Neural cell (in vitro differentiated cells): ENCODE results near the gene SURF4. TPM values are rescaled to one million over a fixed set of nuclear protein-coding genes. Genes with fewer than 3 reads are reported as not detected.
"Not testable (repeated sequence)": the region's sequence is repeated elsewhere in the genome, so short reads cannot be mapped to it uniquely, and the experiment has no call there.

Experiments
- H2AFZ ChIP-seq: fragments of 200-600, 300-800 bp; sonication (generic), shearing (Covaris generic); 2 replicates; pipeline ENCODE4 v1.6.0; 2014; ENCODE audit warnings: low read depth, mild to moderate bottlenecking, antibody characterized with exemption, low read length, moderate library complexity
- H3F3A ChIP-seq: fragments of 200-600 bp; shearing (Covaris generic); 2 replicates; pipeline ENCODE4 v1.6.1; 2016; ENCODE audit warnings: mild to moderate bottlenecking, moderate library complexity, mixed read lengths, antibody characterized with exemption, low read length; ENCODE audit not compliant: insufficient read depth, poor library complexity, severe bottlenecking
- H3K27ac ChIP-seq: fragments of 200-600, 300-800 bp; sonication (generic), shearing (Covaris generic); 2 replicates; pipeline ENCODE4 v1.5.1; 2014; ENCODE audit warnings: mild to moderate bottlenecking, low read length, moderate library complexity
- H3K27me3 ChIP-seq: fragments of 300-800, 200-600 bp; sonication (generic), shearing (Covaris generic); 2 replicates; pipeline ENCODE4 v1.6.0; 2014; ENCODE audit warnings: mild to moderate bottlenecking, low read depth, low read length, moderate library complexity; ENCODE audit not compliant: insufficient read depth
- H3K36me3 ChIP-seq: fragments of 300-800, 200-600 bp; sonication (generic), shearing (Covaris generic); 2 replicates; pipeline ENCODE4 v1.5.1; 2014; ENCODE audit warnings: mild to moderate bottlenecking, antibody characterized with exemption, low read length, moderate library complexity; ENCODE audit not compliant: insufficient read depth
- H3K4me2 ChIP-seq: fragments of 300-800, 200-600 bp; sonication (generic), shearing (Covaris generic); 2 replicates; pipeline ENCODE4 v1.6.0; 2014; ENCODE audit warnings: mild to moderate bottlenecking, low read length
- H3K4me3 ChIP-seq: fragments of 300-800, 200-600 bp; sonication (generic), shearing (Covaris generic); 2 replicates; pipeline ENCODE4 v1.5.1; 2014; ENCODE audit warnings: mild to moderate bottlenecking, low read length, moderate library complexity
- H3K79me2 ChIP-seq: fragments of 200-600 bp; shearing (Covaris generic); replicated peaks from 2 replicates; pipeline ENCODE4 v1.6.0; 2014; ENCODE audit warnings: mild to moderate bottlenecking, low read length, moderate library complexity; ENCODE audit not compliant: insufficient read depth
- H3K9ac ChIP-seq: fragments of 300-800, 200-600 bp; sonication (generic), shearing (Covaris generic); 2 replicates; pipeline ENCODE4 v1.6.1; 2016; ENCODE audit warnings: mild to moderate bottlenecking, low read length, mixed read lengths
- H3K9me2 ChIP-seq: fragments of 200-600 bp; shearing (Covaris generic); 2 replicates; pipeline ENCODE4 v1.6.1; 2016; ENCODE audit warnings: mild to moderate bottlenecking, low read length, mixed read lengths; ENCODE audit not compliant: insufficient read depth
- H3K9me3 ChIP-seq: fragments of 200-600, 300-800 bp; sonication (generic), shearing (Covaris generic); 2 replicates; pipeline ENCODE4 v1.6.1; 2016; ENCODE audit warnings: mild to moderate bottlenecking, mixed run types, low read length, moderate library complexity, mixed read lengths
- H4K20me1 ChIP-seq: fragments of 200-600 bp; shearing (Covaris generic); 2 replicates; pipeline ENCODE4 v1.6.1; 2016; ENCODE audit warnings: mild to moderate bottlenecking, mixed run types; ENCODE audit not compliant: insufficient read depth
- EP300 ChIP-seq: fragments of 450-650 bp; conservative IDR thresholded peaks from 2 replicates; pipeline ENCODE4 v1.6.1; 2014; ENCODE audit warnings: antibody characterized with exemption, mild to moderate bottlenecking, moderate library complexity; ENCODE audit not compliant: poor library complexity, severe bottlenecking
- EZH2 ChIP-seq: fragments of 200-600, 300-800 bp; shearing (Covaris generic), sonication (generic); IDR thresholded peaks from 2 replicates; pipeline ENCODE4 v1.6.1; 2014; ENCODE audit warnings: antibody characterized with exemption, low read length, borderline replicate concordance, mild to moderate bottlenecking; ENCODE audit not compliant: insufficient read depth, poor library complexity, severe bottlenecking
- POLR2AphosphoS5 ChIP-seq: IDR thresholded peaks from 2 replicates; pipeline ENCODE4 v1.6.1; 2012
- RAD21 ChIP-seq: fragments of 450-650 bp; conservative IDR thresholded peaks from 2 replicates; pipeline ENCODE4 v1.6.1; 2014; ENCODE audit warnings: antibody characterized with exemption, mild to moderate bottlenecking, moderate library complexity
- SMC3 ChIP-seq: fragments of 450-650 bp; conservative IDR thresholded peaks from 2 replicates; pipeline ENCODE4 v1.6.1; 2014; ENCODE audit warnings: antibody characterized with exemption, mild to moderate bottlenecking, moderate library complexity; ENCODE audit not compliant: poor library complexity
- TAF1 ChIP-seq: IDR thresholded peaks from 2 replicates; pipeline ENCODE4 v1.6.1; 2012; ENCODE audit warnings: low read depth
- polyA plus RNA-seq: library from polyadenylated mRNA; depleted of rRNA; stranded (reverse); fragments of >200 nt; gene quantifications from 2 replicates; pipeline ENCODE4 v1.2.3, GENCODE V29; 2014
- TF ChIP-seq, protein P1 (sequence below): IDR thresholded peaks from 2 replicates; pipeline ENCODE4 v1.6.1; 2012; ENCODE audit warnings: borderline replicate concordance

SURF4 gene
- polyA plus RNA-seq, 1 donor from 2014 or later, result 78.3 TPM

DNA sequence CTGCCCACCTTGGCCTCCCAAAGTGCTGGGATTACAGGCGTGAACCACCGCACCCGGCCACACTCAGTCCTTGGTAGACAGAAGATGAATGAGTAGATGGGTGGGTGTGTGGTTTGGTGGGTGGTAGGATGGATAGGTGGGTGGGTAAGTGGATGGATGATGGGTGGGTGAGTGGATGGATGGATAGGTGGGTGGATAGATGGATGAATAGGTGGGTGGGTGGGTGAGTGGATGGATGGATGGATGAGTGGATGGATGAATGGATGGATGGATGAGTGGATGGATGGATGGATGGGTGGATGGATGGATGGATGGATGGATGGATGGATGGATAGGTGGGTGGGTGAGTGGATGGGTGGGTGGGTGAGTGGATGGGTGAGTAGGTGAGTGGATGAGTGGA, 16.4 kb upstream of the SURF4 start:
- not testable (repeated sequence) for H4K20me1 ChIP-seq, H3K4me2 ChIP-seq, H3K9ac ChIP-seq, H3K27me3 ChIP-seq, H3K36me3 ChIP-seq, H3F3A ChIP-seq, H3K4me3 ChIP-seq, H3K79me2 ChIP-seq, H3K27ac ChIP-seq, H3K9me3 ChIP-seq, H2AFZ ChIP-seq, H3K9me2 ChIP-seq

DNA sequence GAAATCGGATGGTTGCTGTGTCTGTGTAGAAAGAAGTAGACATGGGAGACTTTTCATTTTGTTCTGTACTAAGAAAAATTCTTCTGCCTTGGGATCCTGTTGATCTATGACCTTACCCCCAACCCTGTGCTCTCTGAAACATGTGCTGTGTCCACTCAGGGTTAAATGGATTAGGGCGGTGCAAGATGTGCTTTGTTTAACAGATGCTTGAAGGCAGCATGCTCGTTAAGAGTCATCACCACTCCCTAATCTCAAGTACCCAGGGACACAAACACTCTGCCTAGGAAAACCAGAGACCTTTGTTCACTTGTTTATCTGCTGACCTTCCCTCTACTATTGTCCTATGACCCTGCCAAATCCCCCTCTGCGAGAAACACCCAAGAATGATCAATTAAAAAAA, 15.6 kb upstream of the SURF4 start:
- not testable (repeated sequence) for H2AFZ ChIP-seq, H4K20me1 ChIP-seq, H3K27ac ChIP-seq, H3K36me3 ChIP-seq, H3K9ac ChIP-seq, H3K9me2 ChIP-seq, H3K4me2 ChIP-seq, H3F3A ChIP-seq, H3K27me3 ChIP-seq, H3K79me2 ChIP-seq, H3K4me3 ChIP-seq, H3K9me3 ChIP-seq

DNA sequence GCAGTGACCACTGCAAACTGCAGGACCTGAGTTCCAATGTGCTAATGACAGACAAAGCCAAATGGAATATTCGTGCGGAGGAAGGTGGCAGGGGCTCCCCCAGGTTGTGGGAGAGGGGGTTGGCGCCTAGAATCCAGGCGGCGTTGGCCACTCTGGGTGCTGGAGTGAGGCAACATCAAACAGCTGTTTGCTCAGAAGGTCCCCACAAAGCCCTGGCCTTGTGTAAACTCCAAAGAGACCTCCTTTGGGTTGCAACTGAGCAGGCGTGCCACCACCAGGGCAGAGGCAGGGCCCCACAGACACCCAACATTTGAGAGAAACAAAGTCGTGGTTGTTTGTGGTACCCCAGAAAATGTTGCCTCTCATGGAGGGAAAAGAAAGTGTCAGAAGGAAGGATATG, 14.9 kb upstream of the SURF4 start:
- no peaks in the 10 kb centered on the region for H3K9me3 ChIP-seq
- H3K27ac ChIP-seq, result no peak overlapping the region
- no peaks in the 10 kb centered on the region for H4K20me1 ChIP-seq
- no peaks in the 10 kb centered on the region for H3K27me3 ChIP-seq
- H2AFZ ChIP-seq, result no peak overlapping the region
- H3K9me2 ChIP-seq, result no peaks in the 10 kb centered on the region
- H3K79me2 ChIP-seq, result no peaks in the 10 kb centered on the region
- no peaks in the 10 kb centered on the region for H3F3A ChIP-seq
- TF ChIP-seq EP300, result no peak
- no peaks in the 10 kb centered on the region for H3K36me3 ChIP-seq
- H3K9ac ChIP-seq, result no peak overlapping the region
- no peak overlapping the region for H3K4me2 ChIP-seq
- H3K4me3 ChIP-seq, result no peak overlapping the region

DNA sequence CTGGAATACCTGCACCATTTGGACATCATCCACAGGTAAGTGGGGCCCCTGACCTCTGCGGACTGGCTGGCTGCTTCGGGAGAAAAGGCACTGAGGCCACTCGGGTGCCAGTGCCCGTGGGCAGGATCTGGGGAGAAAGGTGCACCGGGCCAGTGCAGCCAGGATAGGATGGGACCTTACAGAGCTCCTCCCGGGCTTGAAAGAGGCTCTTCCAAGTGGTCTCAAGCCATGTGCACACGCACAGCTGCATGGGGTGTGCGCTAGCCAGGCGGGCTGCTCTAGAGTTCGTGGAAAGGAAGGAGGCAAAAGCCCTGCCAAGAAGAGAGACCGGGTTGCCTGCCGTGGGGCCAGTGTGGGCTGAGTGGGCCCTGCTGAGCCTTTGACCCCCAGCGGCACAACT, 13.7 kb upstream of the SURF4 start:
- Histone ChIP-seq H3K79me2 (no peaks in the 10 kb centered on the region), H3K36me3 (no peaks in the 10 kb centered on the region), H3K4me3 (no peak overlapping the region)

More for the DNA sequence above, 13.7 kb upstream of the SURF4 start:
- H3K27me3 ChIP-seq, result no peaks in the 10 kb centered on the region
- no peak overlapping the region for H2AFZ ChIP-seq
- no peak overlapping the region for H3K4me2 ChIP-seq
- H3K9me2 ChIP-seq, result no peaks in the 10 kb centered on the region
- H3K27ac ChIP-seq, result no peak overlapping the region
- no peaks in the 10 kb centered on the region for H4K20me1 ChIP-seq
- no peaks in the 10 kb centered on the region for H3F3A ChIP-seq
- no peaks in the 10 kb centered on the region for H3K9me3 ChIP-seq
- TF ChIP-seq RAD21, result no peak
- TF ChIP-seq, protein P1, sequence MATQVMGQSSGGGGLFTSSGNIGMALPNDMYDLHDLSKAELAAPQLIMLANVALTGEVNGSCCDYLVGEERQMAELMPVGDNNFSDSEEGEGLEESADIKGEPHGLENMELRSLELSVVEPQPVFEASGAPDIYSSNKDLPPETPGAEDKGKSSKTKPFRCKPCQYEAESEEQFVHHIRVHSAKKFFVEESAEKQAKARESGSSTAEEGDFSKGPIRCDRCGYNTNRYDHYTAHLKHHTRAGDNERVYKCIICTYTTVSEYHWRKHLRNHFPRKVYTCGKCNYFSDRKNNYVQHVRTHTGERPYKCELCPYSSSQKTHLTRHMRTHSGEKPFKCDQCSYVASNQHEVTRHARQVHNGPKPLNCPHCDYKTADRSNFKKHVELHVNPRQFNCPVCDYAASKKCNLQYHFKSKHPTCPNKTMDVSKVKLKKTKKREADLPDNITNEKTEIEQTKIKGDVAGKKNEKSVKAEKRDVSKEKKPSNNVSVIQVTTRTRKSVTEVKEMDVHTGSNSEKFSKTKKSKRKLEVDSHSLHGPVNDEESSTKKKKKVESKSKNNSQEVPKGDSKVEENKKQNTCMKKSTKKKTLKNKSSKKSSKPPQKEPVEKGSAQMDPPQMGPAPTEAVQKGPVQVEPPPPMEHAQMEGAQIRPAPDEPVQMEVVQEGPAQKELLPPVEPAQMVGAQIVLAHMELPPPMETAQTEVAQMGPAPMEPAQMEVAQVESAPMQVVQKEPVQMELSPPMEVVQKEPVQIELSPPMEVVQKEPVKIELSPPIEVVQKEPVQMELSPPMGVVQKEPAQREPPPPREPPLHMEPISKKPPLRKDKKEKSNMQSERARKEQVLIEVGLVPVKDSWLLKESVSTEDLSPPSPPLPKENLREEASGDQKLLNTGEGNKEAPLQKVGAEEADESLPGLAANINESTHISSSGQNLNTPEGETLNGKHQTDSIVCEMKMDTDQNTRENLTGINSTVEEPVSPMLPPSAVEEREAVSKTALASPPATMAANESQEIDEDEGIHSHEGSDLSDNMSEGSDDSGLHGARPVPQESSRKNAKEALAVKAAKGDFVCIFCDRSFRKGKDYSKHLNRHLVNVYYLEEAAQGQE, result no peak
- TF ChIP-seq EZH2, result no peak
- no peak for TF ChIP-seq POLR2AphosphoS5
- no peak for TF ChIP-seq TAF1
- TF ChIP-seq SMC3, result no peak
- no peak overlapping the region for H3K9ac ChIP-seq
